ENCODE measurements around the gene KCNQ1OT1.

KCNQ1OT1 gene

GRCh38 chr11:2569731-2570210, 130.0 kb downstream of the KCNQ1OT1 start:
- DNase-seq (ENCODE audit: low read depth), result no peak
- H3K4me3 ChIP-seq (ENCODE audit: low read depth, low read length), result no peak overlapping the region
- TF ChIP-seq CTCF (IDR thresholded peaks at IDR 0.05; ENCODE audit: insufficient read depth, low read depth, low read length, missing control alignments), result no peak

GRCh38 chr11:2569321-2569721, 130.5 kb downstream of the KCNQ1OT1 start:
- no peak overlapping the region for H3K4me3 ChIP-seq (ENCODE audit: low read depth, low read length)
- TF ChIP-seq CTCF (IDR thresholded peaks at IDR 0.05; ENCODE audit: insufficient read depth, low read depth, low read length, missing control alignments), result no peak
- peak; percentile 24 for DNase-seq (ENCODE audit: low read depth)

- TF ChIP-seq CTCF (IDR thresholded peaks at IDR 0.05; ENCODE audit: insufficient read depth, low read depth, low read length, missing control alignments), result no peak
- no peak for DNase-seq (ENCODE audit: low read depth)
- no peak overlapping the region for H3K4me3 ChIP-seq (ENCODE audit: low read depth, low read length)
These were observed 132.6 kb downstream of the KCNQ1OT1 start for GRCh38 chr11:2567026-2567671.

- DNase-seq (ENCODE audit: low read depth), result no peak
- TF ChIP-seq CTCF (IDR thresholded peaks at IDR 0.05; ENCODE audit: insufficient read depth, low read depth, low read length, missing control alignments), result no peak
- no peak overlapping the region for H3K4me3 ChIP-seq (ENCODE audit: low read depth, low read length)
These were observed 133.4 kb downstream of the KCNQ1OT1 start for GRCh38 chr11:2566223-2567025.

GRCh38 chr11:2565447-2566222, 134.2 kb downstream of the KCNQ1OT1 start:
- DNase-seq (ENCODE audit: low read depth), result no peak
- H3K4me3 ChIP-seq (ENCODE audit: low read depth, low read length), result no peak overlapping the region
- TF ChIP-seq CTCF (IDR thresholded peaks at IDR 0.05; ENCODE audit: insufficient read depth, low read depth, low read length, missing control alignments), result no peak

GRCh38 chr11:2564588-2565425, 135.0 kb downstream of the KCNQ1OT1 start:
- DNase-seq (ENCODE audit: low read depth), result no peak
- no peak for TF ChIP-seq CTCF (IDR thresholded peaks at IDR 0.05; ENCODE audit: insufficient read depth, low read depth, low read length, missing control alignments)
- H3K4me3 ChIP-seq (ENCODE audit: low read depth, low read length), result no peak overlapping the region
